Spleen (tissue), 11 donors: ENCODE measurements around the gene MARCHF9. TPM values are rescaled to one million over a fixed set of nuclear protein-coding genes. Genes with fewer than 3 reads are reported as not detected.

Experiments
- DNase-seq: peaks from one replicate; pipeline ENCODE4 v3.0.0-alpha.2; 2020
- H3K27ac ChIP-seq, 8 donors: fragments of 200-600 bp; sonication (generic) in 7 of 8; 1 replicate in 4 of 8; 2 replicates in 4 of 8; pipeline versions ENCODE4 v1.5.0 to v1.8.0; 2016 to 2021; ENCODE audit warnings: inconsistent platforms in 4 of 8, mild to moderate bottlenecking in 4 of 8, moderate library complexity in 1 of 8
- H3K27me3 ChIP-seq, 7 donors: fragments of 200-600 bp; sonication (generic) in 6 of 7; replicated peaks in 1 of 7; 1 replicate in 4 of 7; 2 replicates in 3 of 7; pipeline versions ENCODE4 v1.5.0 to v1.8.0; 2016 to 2021; ENCODE audit warnings: inconsistent platforms in 3 of 7, mild to moderate bottlenecking in 1 of 7
- H3K36me3 ChIP-seq, 6 donors: fragments of 200-600 bp; sonication (generic) in 5 of 6; 1 replicate in 4 of 6; 2 replicates in 2 of 6; pipeline versions ENCODE4 v1.5.0 to v1.8.0; 2016 to 2021; ENCODE audit warnings: inconsistent platforms in 2 of 6
- H3K4me1 ChIP-seq, 6 donors: fragments of 200-600 bp; sonication (generic) in 5 of 6; 1 replicate in 3 of 6; 2 replicates in 3 of 6; pipeline versions ENCODE4 v1.5.0 to v1.8.0; 2016 to 2021; ENCODE audit warnings: inconsistent platforms in 3 of 6
- H3K4me3 ChIP-seq, 8 donors: fragments of 200-600 bp; sonication (generic) in 7 of 8; 1 replicate in 4 of 8; 2 replicates in 4 of 8; pipeline versions ENCODE4 v1.5.0 to v1.8.0; 2016 to 2021; ENCODE audit warnings: inconsistent platforms in 4 of 8, mild to moderate bottlenecking in 4 of 8, moderate library complexity in 2 of 8
- H3K9me3 ChIP-seq, 8 donors: fragments of 200-600 bp; sonication (generic) in 7 of 8; 1 replicate in 4 of 8; 2 replicates in 4 of 8; pipeline versions ENCODE4 v1.5.0 to v1.8.0; 2016 to 2021; ENCODE audit warnings: inconsistent platforms in 4 of 8
- POLR2A ChIP-seq, 3 donors: fragments of 450-650 bp; IDR thresholded peaks; one replicate each; pipeline ENCODE4 v1.5.1; 2017; ENCODE audit warnings: antibody characterized with exemption in 3 of 3, mild to moderate bottlenecking in 1 of 3
- POLR2AphosphoS5 ChIP-seq, 3 donors: sonication (generic); formaldehyde crosslinking; IDR thresholded peaks; one replicate each; pipeline ENCODE4 v1.5.1; 2017; ENCODE audit warnings: antibody characterized with exemption in 3 of 3
- WGBS, 5 donors: extraction: QIAGEN DNeasy Blood & Tissue Kit in 3 of 5; methylation state at CpG; one replicate each; pipeline versions ENCODE4 v1.1.5 to v1.1.7; 2013 to 2018; 5-methylcytosine and 5-hydroxymethylcytosine counted together
- intact Hi-C: fragments of 100-400 bp; cut with DNase I; formaldehyde crosslinking; loops from one replicate; pipeline ENCODE4 v1.15.0; 2023; ENCODE audit warnings: low total_unique reads
- polyA plus RNA-seq, 3 donors: library from polyadenylated mRNA; stranded (reverse); fragments of 200-250 nt; gene quantifications; one replicate each; pipeline ENCODE4 v1.2.1, GENCODE V29; 2013
- total RNA-seq, 7 donors: library from RNA; depleted of rRNA in 3 of 7; stranded (reverse); fragments of >200 nt in 3 of 7; fragmentation: NEBNext Ultra II Directional in 4 of 7; extraction: Animal tissue kit (Norgen Biotek cat#: 25700) in 4 of 7; gene quantifications; one replicate each; pipeline versions ENCODE4 v1.1.0 to v1.2.1, GENCODE V29; 2016 to 2021
- TF ChIP-seq, protein P1 (sequence below), 11 experiments: fragments of 200-600 bp in 7 of 11; fragments of 450-650 bp in 4 of 11; sonication (generic) in 4 of 11; IDR thresholded peaks in 8 of 11; conservative IDR thresholded peaks in 3 of 11; 1 replicate in 7 of 11; 2 replicates in 4 of 11; pipeline versions ENCODE4 v1.4.0 to v1.8.0; 2016 to 2021; ENCODE audit warnings: antibody characterized with exemption in 11 of 11, inconsistent platforms in 4 of 11, mild to moderate bottlenecking in 1 of 11
- donor health status: healthy with polysubstance abuse.
- donor health status: DM: no; HTN: no; CAD: no; lungs with moderate emphysema.
- donor health status: DM: no; HTN: no; CAD: no.
- donor health status: Bipolar disorder and iron deficiency.
- donor health status: healthy.
- donor health status: DM: no; HTN: no; CAD: no.
- donor health status: DM: yes; HTN: yes; CAD: no.

Gene MARCHF9
- total and polyA plus RNA-seq, 10 donors: 17.2 to 49.0 (median 27.1) TPM

DNA sequence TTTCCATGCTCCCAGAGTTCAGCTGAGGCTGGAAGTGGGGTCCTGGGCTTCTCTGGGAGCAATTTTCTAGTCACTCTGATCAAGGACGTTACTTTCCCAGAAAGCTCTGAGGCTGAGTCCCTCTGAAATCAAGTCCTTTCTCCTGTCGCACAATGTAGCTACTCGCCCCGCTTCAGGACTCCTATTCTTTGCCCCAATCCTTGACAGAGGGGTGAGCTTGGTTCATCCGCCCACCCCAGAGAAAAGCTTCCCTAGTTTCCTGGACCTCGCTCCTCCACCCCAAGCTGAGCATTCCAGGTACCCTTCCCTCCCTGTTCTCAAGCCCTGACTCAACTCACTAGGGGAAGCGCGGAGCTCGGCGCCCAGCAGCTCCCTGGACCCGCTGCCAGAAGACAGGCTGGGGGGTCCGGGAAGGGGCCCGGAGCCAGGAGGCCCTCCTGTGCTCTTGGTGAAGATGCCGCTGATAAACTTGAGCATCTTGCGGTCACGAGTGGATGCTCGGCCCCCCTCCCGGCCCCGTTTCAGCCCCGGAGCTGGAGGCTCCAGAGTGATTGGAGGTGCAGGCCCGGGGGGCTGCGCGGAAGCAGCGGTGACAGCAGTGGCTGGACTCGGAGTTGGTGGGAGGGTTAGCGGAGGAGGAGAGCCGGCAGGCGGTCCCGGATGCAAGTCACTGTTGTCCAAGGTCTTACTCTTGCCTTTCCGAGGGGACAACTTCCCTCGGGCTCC, 18.0 kb upstream of the MARCHF9 start:
- 51 to 87% (median 73%) methylated on average over 29 to 31 of the region's 31 CpGs for WGBS, 5 donors
- peaks cover 0 to 84% (median 39%) of the 10 kb centered on the region in 6 donors for H3K36me3 ChIP-seq
- peaks cover 13 to 69% (median 52%) of the 10 kb centered on the region in 6 donors for H3K4me1 ChIP-seq
- no peak overlapping the region for H3K27ac ChIP-seq
- TF ChIP-seq POLR2A (IDR thresholded peaks at IDR 0.05) (no peak), POLR2AphosphoS5 (IDR thresholded peaks at IDR 0.05) (no peak)
- TF ChIP-seq, protein P1, sequence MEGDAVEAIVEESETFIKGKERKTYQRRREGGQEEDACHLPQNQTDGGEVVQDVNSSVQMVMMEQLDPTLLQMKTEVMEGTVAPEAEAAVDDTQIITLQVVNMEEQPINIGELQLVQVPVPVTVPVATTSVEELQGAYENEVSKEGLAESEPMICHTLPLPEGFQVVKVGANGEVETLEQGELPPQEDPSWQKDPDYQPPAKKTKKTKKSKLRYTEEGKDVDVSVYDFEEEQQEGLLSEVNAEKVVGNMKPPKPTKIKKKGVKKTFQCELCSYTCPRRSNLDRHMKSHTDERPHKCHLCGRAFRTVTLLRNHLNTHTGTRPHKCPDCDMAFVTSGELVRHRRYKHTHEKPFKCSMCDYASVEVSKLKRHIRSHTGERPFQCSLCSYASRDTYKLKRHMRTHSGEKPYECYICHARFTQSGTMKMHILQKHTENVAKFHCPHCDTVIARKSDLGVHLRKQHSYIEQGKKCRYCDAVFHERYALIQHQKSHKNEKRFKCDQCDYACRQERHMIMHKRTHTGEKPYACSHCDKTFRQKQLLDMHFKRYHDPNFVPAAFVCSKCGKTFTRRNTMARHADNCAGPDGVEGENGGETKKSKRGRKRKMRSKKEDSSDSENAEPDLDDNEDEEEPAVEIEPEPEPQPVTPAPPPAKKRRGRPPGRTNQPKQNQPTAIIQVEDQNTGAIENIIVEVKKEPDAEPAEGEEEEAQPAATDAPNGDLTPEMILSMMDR (IDR thresholded peaks at IDR 0.05 in 8 of 11, conservative IDR thresholded peaks at IDR 0.05 in 3 of 11): no peak
- no peaks in the 10 kb centered on the region for H3K9me3 ChIP-seq
- peak overlapping the region in 4 of 8 donors; percentile 12 to 53 (median 23) for H3K4me3 ChIP-seq
- intact Hi-C loops: no loop called here
- DNase-seq: peak; percentile 74
- H3K27me3 ChIP-seq: peaks cover 0 to 65% (median 22%) of the 10 kb centered on the region in 7 donors

- H3K27ac ChIP-seq: no peak overlapping the region
- H3K4me3 ChIP-seq: peak overlapping the region in 5 of 8 donors; percentile 12 to 53 (median 21)
- DNase-seq: peak; percentile 69
- no peak for TF ChIP-seq POLR2A (IDR thresholded peaks at IDR 0.05)
- peak in 1 of 3 donors; percentile 31 for TF ChIP-seq POLR2AphosphoS5 (IDR thresholded peaks at IDR 0.05)
- TF ChIP-seq, protein P1 (IDR thresholded peaks at IDR 0.05 in 8 of 11, conservative IDR thresholded peaks at IDR 0.05 in 3 of 11): peak in 2 of 11 experiments; percentile 21 to 28
- peaks cover 16 to 78% (median 59%) of the 10 kb centered on the region in 6 donors for H3K4me1 ChIP-seq
- H3K36me3 ChIP-seq: peaks cover 0 to 75% (median 31%) of the 10 kb centered on the region in 6 donors
- H3K27me3 ChIP-seq: peaks cover 0 to 62% (median 22%) of the 10 kb centered on the region in 7 donors
- H3K9me3 ChIP-seq: no peaks in the 10 kb centered on the region
- 57 to 82% (median 70%) methylated on average over 75 to 110 of the region's 110 CpGs for WGBS, 5 donors
- intact Hi-C loops: no loop called here
Observed at GRCh38 chr12:57737467-57738460, 17.1 kb upstream of the MARCHF9 start.

DNA sequence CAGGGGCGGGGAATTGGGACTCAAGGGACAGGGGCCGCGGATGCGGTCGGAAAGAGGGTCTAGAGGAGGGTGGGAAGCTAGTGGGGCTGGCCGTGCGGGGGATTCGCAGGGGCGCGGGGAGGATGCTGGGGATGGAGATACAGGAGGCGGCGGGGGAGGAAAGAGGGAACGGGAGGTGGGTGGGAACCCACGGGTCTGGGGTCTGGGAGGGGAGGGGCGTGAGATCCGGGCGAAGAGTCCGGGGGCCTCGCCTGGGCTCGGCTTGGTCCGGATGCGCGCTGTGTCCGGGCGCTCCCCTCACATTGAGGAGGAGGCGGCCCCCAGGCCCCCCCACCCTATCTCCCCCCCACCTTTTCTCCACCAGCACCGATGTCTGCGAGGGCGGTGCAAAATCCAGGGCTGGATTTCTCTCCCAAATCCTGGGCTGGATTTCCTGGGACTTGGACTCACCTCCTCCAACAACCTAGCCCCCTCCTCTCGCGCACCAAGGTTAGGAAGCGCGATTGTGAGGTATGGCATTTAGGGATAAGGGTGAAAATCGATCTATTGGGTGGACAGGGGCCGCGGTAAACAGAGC, 16.2 kb upstream of the MARCHF9 start, which contains the start of gene AGAP2:
Gene AGAP2 (minus strand): TSS at position 82 of the 577 bp plus-strand sequence. CDS start 496 bp downstream, outside the sequence.
- H3K4me3 ChIP-seq: peak within 1 kb of the TSS in 5 of 8 donors; percentile 12 to 53 (median 21)
- intact Hi-C loops: no loop called here
- TF ChIP-seq POLR2AphosphoS5 (IDR thresholded peaks at IDR 0.05) (no peak), POLR2A (IDR thresholded peaks at IDR 0.05) (no peak)
- TF ChIP-seq, protein P1 (IDR thresholded peaks at IDR 0.05 in 8 of 11, conservative IDR thresholded peaks at IDR 0.05 in 3 of 11): no peak
- H3K9me3 ChIP-seq: no peaks in the 10 kb centered on the region
- H3K27ac ChIP-seq: peak within 1 kb of the TSS in 1 of 8 donors; percentile 90
- DNase-seq: peak; percentile 73
- H3K4me1 ChIP-seq: peaks cover 17 to 88% (median 62%) of the 10 kb centered on the region in 6 donors
- peaks cover 0 to 65% (median 21%) of the 10 kb centered on the region in 6 donors for H3K36me3 ChIP-seq
- H3K27me3 ChIP-seq: peaks cover 0 to 59% (median 22%) of the 10 kb centered on the region in 7 donors
- WGBS, 5 donors: 46 to 68% (median 53%) methylated on average over 30 to 36 of the region's 36 CpGs
